Measurements from ENCODE around the gene BRAF.

- no peak for TF ChIP-seq CTCF (IDR thresholded peaks at IDR 0.05; ENCODE audit: insufficient read depth, low read depth, low read length)
- no peak for TF ChIP-seq EZH2 (IDR thresholded peaks at IDR 0.05; ENCODE audit: insufficient read depth, low read length)
Observed at GRCh38 chr7:140889150-140889549, 35.6 kb downstream of the BRAF start.

All from astrocyte (in vitro differentiated cells and primary cell).